HG03575 (cell line): ENCODE results near the gene GOLGA8Q.
"Not testable (repeated sequence)": the region's sequence is repeated elsewhere in the genome, so short reads cannot be mapped to it uniquely, and the experiment has no call there.

ENCODE experiments used
- ATAC-seq: cut with Tn5 transposase; IDR thresholded peaks from one replicate; pipeline ENCODE4 v1.9.1; 2021; ENCODE audit not compliant: unreplicated experiment, insufficient number of reproducible peaks, low FRiP score; ENCODE audit errors: extremely low read depth

Gene GOLGA8Q

GRCh38 chr15:30551750-30552149 is at the start of gene GOLGA8Q:
Gene GOLGA8Q, plus strand, starts transcription at chr15:30552050. Its CDS starts 28 bp downstream, at chr15:30552078.
- not testable (repeated sequence) for ATAC-seq

- not testable (repeated sequence) for ATAC-seq
Observed at GRCh38 chr15:30502904-30503781, 48.7 kb upstream of the GOLGA8Q start.

GRCh38 chr15:30504162-30504843 is 47.5 kb upstream of the GOLGA8Q start:
- not testable (repeated sequence) for ATAC-seq

DNA sequence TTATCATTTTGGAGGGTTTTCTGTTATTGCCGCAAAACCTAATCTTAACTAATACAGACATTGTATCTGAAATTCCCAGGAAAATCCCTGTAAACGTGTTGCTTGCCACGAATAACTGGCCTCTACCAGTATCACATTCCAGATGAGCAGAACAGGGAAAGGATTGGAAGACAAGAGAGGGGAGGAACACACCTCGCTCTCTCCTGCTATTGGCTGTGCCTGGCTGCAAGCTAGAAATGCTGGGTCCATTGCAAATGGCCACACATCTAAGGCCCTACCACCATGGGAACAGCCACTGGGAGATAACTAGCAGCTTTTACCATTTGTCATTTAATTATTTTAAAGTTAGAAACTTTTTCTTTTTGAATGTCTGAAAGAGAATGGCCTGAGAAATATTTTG is 37.3 kb upstream of the GOLGA8Q start:
- not testable (repeated sequence) for ATAC-seq

DNA sequence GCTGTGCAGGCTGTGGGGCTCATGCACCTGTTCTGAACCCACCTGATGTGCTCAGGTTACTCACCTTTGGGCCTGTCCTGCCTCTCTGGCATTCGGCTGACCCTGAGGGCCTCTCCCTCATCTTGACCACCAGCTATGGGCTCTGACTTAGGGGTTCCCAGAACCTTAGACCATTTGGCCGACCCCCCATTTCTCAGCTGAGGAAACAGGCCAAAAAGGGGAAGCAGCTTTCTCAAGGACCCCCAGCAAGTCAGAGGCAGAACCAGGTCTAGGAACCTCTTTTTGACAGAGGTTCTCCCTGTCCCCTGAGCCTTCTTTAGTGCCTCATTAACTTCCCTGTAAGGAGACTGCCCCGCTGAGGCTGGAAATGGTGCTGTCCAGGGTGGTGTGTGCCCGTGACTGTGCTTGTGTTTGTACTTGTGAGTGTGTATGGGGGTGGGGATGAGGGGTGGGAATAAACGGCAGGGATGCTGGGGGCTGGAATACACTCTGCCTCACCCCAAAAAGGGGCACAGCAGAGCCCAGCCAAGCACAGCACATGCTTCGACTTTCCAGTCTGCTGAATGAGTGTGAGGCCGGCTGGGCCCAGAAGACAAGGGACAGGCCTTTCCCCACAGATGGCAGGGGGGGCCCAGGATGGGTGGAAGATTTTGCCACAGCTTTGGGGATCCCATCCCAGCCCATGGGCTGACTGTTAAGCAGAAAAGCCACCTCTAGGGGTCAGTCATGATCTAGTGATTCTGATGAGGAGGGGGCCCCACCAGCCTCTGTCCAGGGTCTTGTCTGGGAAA is 28.2 kb upstream of the GOLGA8Q start:
- ATAC-seq: not testable (repeated sequence)

DNA sequence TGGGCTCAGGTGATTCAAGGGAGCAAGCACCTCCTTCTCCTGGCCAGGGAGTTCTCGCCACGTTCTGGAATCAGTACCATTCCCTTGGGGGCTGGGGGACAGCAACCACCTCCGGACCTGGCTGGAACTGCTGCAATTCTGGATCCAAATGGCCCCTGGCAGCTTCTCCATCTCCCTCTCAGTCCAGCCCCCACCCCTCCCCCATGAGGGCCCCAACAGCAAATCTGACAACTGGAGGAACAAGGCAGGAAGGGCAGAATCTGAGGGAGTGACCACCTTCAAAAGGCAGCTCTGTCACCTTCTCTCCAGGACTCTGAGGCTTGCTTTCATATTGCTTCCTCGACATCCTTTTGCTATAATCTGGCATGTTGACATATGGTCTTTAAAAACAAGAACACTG is 25.9 kb upstream of the GOLGA8Q start:
- not testable (repeated sequence) for ATAC-seq

GRCh38 chr15:30529049-30529448 is 22.8 kb upstream of the GOLGA8Q start:
- ATAC-seq: not testable (repeated sequence)

GRCh38 chr15:30566949-30567348 is 15.1 kb downstream of the GOLGA8Q start:
- ATAC-seq: not testable (repeated sequence)

- ATAC-seq: not testable (repeated sequence)
Observed at GRCh38 chr15:30573012-30573491, 21.2 kb downstream of the GOLGA8Q start.

DNA sequence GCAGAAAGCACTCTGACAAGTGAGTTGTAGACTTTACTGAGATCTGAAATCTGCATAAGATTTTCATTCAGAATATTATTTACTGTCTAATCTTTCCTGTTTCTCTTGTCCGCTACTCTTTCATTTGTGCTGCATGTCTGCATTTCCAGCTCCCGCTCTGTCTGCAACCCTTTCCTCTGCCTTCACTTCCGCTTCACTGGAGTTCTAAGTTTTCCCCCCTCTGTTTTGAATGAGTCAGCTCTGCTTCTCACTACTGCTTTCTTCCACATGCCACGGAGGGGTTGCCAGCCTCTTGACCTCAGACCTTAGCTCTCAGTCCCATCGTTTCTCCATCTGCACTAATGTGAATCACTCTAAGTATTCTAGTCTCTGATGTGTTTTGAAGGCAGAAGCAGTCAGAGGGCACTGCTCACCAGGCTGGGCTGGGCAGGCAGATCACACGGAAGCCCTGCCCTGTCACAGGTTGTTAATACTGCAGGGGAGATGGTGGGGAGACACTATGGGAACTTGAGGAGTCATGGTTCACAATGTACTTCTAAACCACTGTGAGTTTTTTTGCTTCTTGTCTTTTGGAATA is 27.6 kb downstream of the GOLGA8Q start:
- not testable (repeated sequence) for ATAC-seq

DNA sequence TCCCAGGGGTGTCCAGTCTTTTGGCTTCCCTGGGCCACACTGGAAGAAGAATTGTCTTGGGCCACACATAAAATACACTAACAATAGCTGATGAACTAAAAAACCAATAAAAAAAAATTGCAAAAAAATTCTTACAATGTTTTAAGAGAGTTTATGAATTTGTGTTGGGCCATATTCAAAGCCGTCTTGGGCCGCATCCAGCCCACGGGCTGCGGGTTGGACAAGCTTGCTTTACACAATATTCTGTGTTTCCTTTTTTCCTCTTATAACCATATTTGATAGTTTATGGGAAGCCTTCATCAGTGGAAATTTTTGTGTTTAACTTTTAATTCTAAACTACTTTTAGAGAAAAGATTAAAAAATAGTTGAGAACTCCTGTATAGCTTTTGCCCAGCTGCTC is 28.9 kb downstream of the GOLGA8Q start:
- ATAC-seq: not testable (repeated sequence)

DNA sequence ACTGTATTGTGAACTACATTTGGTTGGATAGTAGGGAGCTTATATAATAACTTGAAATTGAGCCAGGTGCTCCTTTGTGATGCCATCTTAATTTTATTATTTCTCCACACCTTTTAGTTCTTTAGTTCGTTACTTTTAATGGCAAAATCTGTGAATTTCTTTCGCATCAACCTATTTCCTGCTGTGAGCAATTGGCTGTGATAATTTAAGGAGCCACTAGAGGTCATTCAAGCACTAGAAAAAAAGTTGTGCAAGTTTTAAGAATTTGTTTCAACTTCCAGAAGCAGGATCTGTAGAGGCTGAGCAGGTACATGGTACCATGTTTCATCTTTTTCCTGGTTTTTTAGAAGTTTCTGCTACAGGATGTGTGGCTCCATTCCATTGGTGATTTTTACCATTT is 47.1 kb downstream of the GOLGA8Q start:
- not testable (repeated sequence) for ATAC-seq

DNA sequence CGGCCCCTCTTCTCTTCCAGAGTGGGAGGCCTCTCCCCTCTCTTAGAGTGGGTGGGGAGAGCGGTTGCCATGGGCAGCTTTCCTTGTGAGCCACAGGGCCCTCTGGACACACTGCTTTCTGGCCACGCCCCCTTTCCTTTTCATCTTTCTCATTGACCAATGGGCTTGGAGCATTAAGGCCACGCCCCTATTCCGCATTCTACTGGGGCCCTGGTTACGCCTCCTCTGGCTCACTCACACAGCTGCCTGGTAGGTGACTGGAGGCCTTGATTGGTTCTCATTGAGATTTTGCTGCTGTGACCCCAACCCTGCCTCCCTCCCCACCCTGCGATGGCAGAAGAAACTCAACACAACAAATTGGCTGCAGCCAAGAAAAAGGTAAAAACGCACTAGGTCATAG is 51.9 kb downstream of the GOLGA8Q start, which contains the start of gene GOLGA8H:
TSS of gene GOLGA8H (plus strand) at position 233 of the 400 bp plus-strand sequence. CDS start at position 331, 98 bp downstream.
- ATAC-seq: not testable (repeated sequence)
